MG63 (cell line): ENCODE results near the gene RTN4. TPM values are rescaled to one million over a fixed set of nuclear protein-coding genes. Genes with fewer than 3 reads are reported as not detected.
A peak's percentile ranks its signal among the peaks of the same experiment; 100 is the strongest.

Experiments
- DNase-seq: peaks from one replicate; pipeline ENCODE4 v3.0.0-alpha.2; 2020
- H3K27me3 ChIP-seq: fragments of 250-450 bp; sonication (Bioruptor Pico); 2 replicates; pipeline ENCODE4 v1.5.1; 2020; ENCODE audit warnings: mild to moderate bottlenecking, moderate library complexity
- H3K36me3 ChIP-seq: fragments of 250-450 bp; sonication (Bioruptor Pico); 2 replicates; pipeline ENCODE4 v1.5.1; 2020; ENCODE audit warnings: mild to moderate bottlenecking, moderate library complexity
- H3K4me3 ChIP-seq: fragments of 250-450 bp; sonication (Bioruptor Pico); 2 replicates; pipeline ENCODE4 v1.5.1; 2020; ENCODE audit warnings: mild to moderate bottlenecking, moderate library complexity
- H3K9me3 ChIP-seq: fragments of 250-450 bp; sonication (Bioruptor Pico); 2 replicates; pipeline ENCODE4 v1.5.1; 2020; ENCODE audit warnings: mild to moderate bottlenecking, moderate library complexity
- total RNA-seq: library from RNA; depleted of rRNA; stranded (reverse); fragments of >200 nt; shearing (Covaris generic); gene quantifications from 2 replicates; pipeline ENCODE4 v1.2.3, GENCODE V29; 2014; ENCODE audit warnings: low replicate concordance

RTN4 gene
- total RNA-seq, 1 experiment from 2014 or later = 304 TPM

GRCh38 chr2:55052129-55053061 is 2.1 kb upstream of the RTN4 start:
- Histone ChIP-seq H3K4me3 (no peak overlapping the region), H3K27me3 (no peaks in the 10 kb centered on the region), H3K9me3 (peaks cover 18% of the 10 kb centered on the region), H3K36me3 (peaks cover 24% of the 10 kb centered on the region)
- no peak for DNase-seq

- peak; percentile 89 for DNase-seq
- peaks cover 18% of the 10 kb centered on the region for H3K9me3 ChIP-seq
- no peaks in the 10 kb centered on the region for H3K27me3 ChIP-seq
- peaks cover 35% of the 10 kb centered on the region for H3K36me3 ChIP-seq
- H3K4me3 ChIP-seq = peak overlapping the region; percentile 87
Observed at GRCh38 chr2:55051026-55051866, 995 bp upstream of the RTN4 start.

GRCh38 chr2:55049821-55050099 is 491 bp downstream of the RTN4 start:
- Histone ChIP-seq H3K36me3 (peaks cover 46% of the 10 kb centered on the region), H3K9me3 (peaks cover 18% of the 10 kb centered on the region), H3K27me3 (no peaks in the 10 kb centered on the region), H3K4me3 (peak overlapping the region; percentile 87)
- no peak for DNase-seq

- peaks cover 18% of the 10 kb centered on the region for H3K9me3 ChIP-seq
- DNase-seq = peak; percentile 78
- H3K4me3 ChIP-seq = peak overlapping the region; percentile 87
Observed at GRCh38 chr2:55049043-55049820, 1.0 kb downstream of the RTN4 start.

GRCh38 chr2:55048508-55049042 is 1.7 kb downstream of the RTN4 start:
- peak overlapping the region; percentile 87 for H3K4me3 ChIP-seq
- DNase-seq = peak; percentile 26
- H3K9me3 ChIP-seq = peaks cover 18% of the 10 kb centered on the region
- peaks cover 47% of the 10 kb centered on the region for H3K36me3 ChIP-seq
- H3K27me3 ChIP-seq = no peaks in the 10 kb centered on the region

More at GRCh38 chr2:55049043-55049820, 1.0 kb downstream of the RTN4 start:
- Histone ChIP-seq H3K27me3 (no peaks in the 10 kb centered on the region), H3K36me3 (peaks cover 47% of the 10 kb centered on the region)

- peaks cover 50% of the 10 kb centered on the region for H3K36me3 ChIP-seq
- DNase-seq = peak; percentile 46
- peak overlapping the region; percentile 87 for H3K4me3 ChIP-seq
- H3K9me3 ChIP-seq = peaks cover 15% of the 10 kb centered on the region
- H3K27me3 ChIP-seq = no peaks in the 10 kb centered on the region
Observed at GRCh38 chr2:55047677-55048299, 2.5 kb downstream of the RTN4 start.

GRCh38 chr2:55045780-55046179 is 4.5 kb downstream of the RTN4 start:
- Histone ChIP-seq H3K27me3 (no peaks in the 10 kb centered on the region), H3K9me3 (no peaks in the 10 kb centered on the region), H3K4me3 (peak overlapping the region; percentile 87), H3K36me3 (peaks cover 46% of the 10 kb centered on the region)
- DNase-seq = no peak

- DNase-seq = no peak
- Histone ChIP-seq H3K4me3 (no peak overlapping the region), H3K9me3 (no peaks in the 10 kb centered on the region), H3K27me3 (no peaks in the 10 kb centered on the region), H3K36me3 (peaks cover 53% of the 10 kb centered on the region)
Observed at GRCh38 chr2:55043841-55044240, 6.4 kb downstream of the RTN4 start.

- H3K36me3 ChIP-seq = peaks cover 51% of the 10 kb centered on the region
- H3K4me3 ChIP-seq = no peak overlapping the region
- no peak for DNase-seq
Observed at GRCh38 chr2:55038428-55038827, 11.8 kb downstream of the RTN4 start.

GRCh38 chr2:55035716-55036115 is 14.5 kb downstream of the RTN4 start:
- Histone ChIP-seq H3K4me3 (no peak overlapping the region), H3K9me3 (peaks cover 13% of the 10 kb centered on the region), H3K27me3 (no peaks in the 10 kb centered on the region), H3K36me3 (peaks cover 50% of the 10 kb centered on the region)
- DNase-seq = no peak

More at GRCh38 chr2:55038428-55038827, 11.8 kb downstream of the RTN4 start:
- H3K9me3 ChIP-seq = peaks cover 13% of the 10 kb centered on the region
- H3K27me3 ChIP-seq = no peaks in the 10 kb centered on the region

GRCh38 chr2:55033921-55034320 is 16.3 kb downstream of the RTN4 start:
- H3K36me3 ChIP-seq = peaks cover 48% of the 10 kb centered on the region
- no peaks in the 10 kb centered on the region for H3K27me3 ChIP-seq
- no peak for DNase-seq
- H3K4me3 ChIP-seq = no peak overlapping the region
- H3K9me3 ChIP-seq = peaks cover 13% of the 10 kb centered on the region

GRCh38 chr2:55033076-55033742 is 17.0 kb downstream of the RTN4 start:
- no peak for DNase-seq
- H3K36me3 ChIP-seq = peaks cover 42% of the 10 kb centered on the region
- peaks cover 8% of the 10 kb centered on the region for H3K9me3 ChIP-seq
- no peaks in the 10 kb centered on the region for H3K27me3 ChIP-seq
- H3K4me3 ChIP-seq = no peak overlapping the region

GRCh38 chr2:55031505-55031904 is 18.7 kb downstream of the RTN4 start:
- 0 out of 2 replicates have a peak, but pooled peaks cover 2% of the 10 kb centered on the region for H3K9me3 ChIP-seq
- peaks cover 39% of the 10 kb centered on the region for H3K36me3 ChIP-seq
- no peak overlapping the region for H3K4me3 ChIP-seq
- no peak for DNase-seq
- H3K27me3 ChIP-seq = no peaks in the 10 kb centered on the region

GRCh38 chr2:55030766-55031165 is 19.5 kb downstream of the RTN4 start:
- Histone ChIP-seq H3K27me3 (no peaks in the 10 kb centered on the region), H3K9me3 (0 out of 2 replicates have a peak, but pooled peaks cover under 1% of the 10 kb centered on the region), H3K4me3 (no peak overlapping the region), H3K36me3 (peaks cover 46% of the 10 kb centered on the region)
- no peak for DNase-seq

GRCh38 chr2:55029098-55029497 is 21.2 kb downstream of the RTN4 start:
- H3K27me3 ChIP-seq = no peaks in the 10 kb centered on the region
- H3K36me3 ChIP-seq = peaks cover 59% of the 10 kb centered on the region
- no peak overlapping the region for H3K4me3 ChIP-seq
- no peak for DNase-seq
- H3K9me3 ChIP-seq = no peaks in the 10 kb centered on the region
